Inflammatory macrophage (primary cell): ENCODE results near the gene PDZD4.

Experiments
- DNase-seq, 2 donors: peaks; one replicate each; pipeline ENCODE4 v3.0.0-alpha.2; 2020 to 2022

PDZD4 gene

DNA sequence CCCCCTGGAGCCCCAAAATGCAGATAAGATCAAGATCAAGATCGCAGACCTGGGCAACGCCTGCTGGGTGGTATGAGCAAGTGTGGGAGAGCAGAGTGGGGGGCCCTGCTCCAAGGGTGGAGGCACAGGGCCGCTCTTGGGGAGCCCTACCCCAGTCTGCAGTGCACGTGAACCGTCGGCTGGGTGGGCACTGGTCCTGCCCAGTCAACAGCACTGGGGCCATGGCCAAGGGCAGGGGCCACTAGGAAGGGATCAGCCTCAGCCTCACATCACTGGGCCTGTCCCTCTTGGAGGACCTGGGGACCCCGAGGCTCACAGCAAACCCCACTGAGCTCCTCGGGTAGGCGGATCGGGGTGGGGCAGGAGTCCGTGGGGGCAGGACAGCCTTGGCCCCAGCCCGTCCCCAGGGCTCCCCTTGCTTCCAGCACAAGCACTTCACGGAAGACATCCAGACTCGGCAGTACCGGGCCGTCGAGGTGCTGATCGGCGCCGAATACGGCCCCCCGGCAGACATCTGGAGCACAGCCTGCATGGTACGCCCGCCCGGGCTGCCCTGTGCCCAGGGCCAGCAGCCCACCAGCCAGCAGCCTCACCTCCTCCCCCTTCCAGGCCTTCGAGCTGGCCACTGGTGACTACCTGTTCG, 45.9 kb downstream of the PDZD4 start:
- no peak for DNase-seq

DNA sequence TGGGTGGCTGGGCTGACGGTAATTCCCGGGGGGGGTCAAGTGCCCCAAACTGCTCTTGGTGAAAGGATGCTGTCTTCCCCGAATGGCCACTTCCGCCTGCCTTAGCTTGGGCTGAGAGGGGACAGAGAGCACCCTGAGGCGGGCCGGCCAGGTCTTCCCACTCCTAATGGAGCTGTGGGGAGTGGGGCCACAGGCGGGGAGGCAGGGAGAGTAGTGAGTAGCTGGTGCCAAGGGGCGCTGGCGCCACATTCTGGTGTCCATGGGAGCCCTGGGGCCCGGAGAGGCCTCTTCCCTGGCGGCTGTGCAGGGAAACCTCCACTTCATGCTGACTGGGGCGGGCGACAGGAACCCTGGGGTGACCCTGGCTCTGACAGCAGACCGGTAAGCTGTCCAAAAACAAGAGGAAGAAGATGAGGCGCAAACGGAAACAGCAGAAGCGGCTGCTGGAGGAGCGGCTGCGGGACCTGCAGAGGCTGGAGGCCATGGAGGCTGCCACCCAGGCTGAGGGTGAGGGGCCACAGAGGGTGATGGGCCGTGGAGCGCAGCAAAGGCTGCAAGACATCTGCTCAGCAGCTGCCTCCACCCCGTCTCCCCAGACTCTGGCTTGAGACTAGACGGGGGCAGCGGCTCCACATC, 46.8 kb downstream of the PDZD4 start:
- no peak for DNase-seq

DNA sequence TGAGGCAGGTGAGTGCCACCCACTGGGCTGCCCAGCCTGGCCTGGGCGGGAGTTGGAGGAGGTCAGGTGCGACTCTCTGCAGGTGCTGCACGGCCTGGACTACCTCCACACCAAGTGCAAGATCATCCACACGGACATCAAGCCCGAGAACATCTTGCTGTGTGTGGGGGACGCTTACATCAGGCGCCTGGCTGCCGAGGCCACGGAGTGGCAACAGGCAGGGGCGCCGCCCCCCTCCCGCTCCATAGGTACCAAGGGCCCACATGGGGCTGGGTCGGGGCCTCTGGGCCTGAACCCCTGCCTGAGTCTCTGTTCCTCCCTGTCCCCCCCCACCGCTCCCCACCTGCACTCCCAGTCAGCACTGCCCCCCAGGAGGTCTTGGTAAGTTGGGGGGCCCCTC, 47.5 kb downstream of the PDZD4 start:
- no peak for DNase-seq

DNA sequence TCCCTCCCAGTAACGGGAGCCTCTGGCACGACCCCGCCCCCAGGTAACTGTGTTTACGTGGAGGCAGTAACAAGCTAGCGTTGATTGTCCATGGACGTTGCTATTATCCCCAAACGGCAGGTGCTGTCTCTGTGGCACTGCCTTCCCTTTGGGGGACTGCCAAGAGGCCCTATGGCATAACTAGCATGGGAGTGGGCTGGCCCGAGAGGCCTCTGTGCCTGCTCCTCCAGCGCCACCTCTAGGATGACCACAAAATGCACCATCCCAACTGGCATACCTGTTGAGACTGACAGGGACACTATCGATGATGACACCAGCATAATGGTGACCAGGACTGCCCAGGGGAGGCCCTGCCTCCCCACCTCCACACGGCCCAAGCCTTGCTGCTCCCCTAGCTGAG, 48.0 kb downstream of the PDZD4 start:
- no peak for DNase-seq

DNA sequence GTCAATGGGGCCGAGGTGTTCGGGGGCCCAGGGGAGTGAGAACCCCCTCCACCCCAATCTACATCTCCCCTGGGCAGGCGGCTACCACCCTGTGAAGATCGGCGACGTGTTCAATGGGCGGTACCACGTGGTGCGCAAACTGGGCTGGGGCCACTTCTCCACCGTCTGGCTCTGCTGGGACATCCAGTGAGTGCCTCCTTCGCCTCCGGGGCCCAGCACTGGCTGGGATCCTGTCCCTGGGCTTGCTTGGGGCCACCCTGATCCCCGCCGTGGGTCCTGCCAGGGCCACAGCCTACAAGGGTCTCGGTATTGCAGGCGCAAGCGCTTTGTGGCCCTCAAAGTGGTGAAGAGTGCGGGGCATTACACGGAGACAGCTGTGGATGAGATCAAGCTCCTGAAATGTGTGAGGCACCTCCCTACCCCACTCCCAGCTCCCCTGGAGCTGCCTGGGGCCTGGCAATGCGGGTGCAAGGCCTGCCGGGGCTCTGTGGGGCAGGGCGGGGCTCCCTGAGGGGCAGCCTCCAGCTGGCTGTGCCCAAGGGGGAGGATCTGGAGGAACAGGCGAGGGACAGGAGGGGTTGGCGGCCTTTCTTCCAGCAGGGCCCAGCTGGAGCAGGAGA, 48.8 kb downstream of the PDZD4 start:
- DNase-seq, result no peak

DNA sequence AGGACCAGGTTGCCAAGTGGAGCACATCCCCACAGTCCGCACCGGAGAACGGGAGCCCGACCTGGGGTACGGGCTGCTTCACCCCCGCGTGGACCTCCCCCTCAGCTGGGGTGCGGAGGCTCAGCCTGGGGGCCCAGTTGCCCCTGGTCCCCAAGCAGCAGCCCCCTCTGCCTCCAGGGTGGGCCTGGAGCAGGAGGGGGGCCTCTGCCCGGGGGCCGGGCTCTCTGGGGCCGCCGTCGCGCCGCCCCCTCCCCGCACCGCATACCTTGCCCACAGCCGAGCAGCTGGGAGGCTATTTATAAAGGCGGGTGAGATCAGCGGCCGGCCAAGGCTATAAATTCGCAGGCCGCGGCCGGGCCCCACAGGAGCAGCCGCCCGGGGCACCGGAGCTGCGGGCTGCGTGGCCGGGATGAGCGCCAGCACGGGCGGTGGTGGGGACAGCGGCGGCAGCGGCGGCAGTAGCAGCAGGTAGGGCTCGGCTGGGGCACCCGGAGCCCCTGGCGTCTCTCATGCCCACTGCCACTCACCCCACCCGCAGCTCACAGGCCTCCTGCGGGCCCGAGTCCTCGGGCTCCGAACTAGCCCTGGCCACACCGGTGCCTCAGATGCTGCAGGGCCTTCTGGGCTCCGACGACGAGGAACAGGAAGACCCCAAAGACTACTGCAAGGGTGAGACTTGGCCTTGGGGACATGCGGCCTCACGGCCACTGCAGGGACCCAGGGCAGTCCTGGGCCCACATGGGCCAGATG, 49.5 kb downstream of the PDZD4 start, which contains the start of gene SRPK3:
SRPK3 (plus strand) TSS at position 364 of the 750 bp plus-strand sequence; CDS start at position 410, 46 bp downstream.
- no peak for DNase-seq

DNA sequence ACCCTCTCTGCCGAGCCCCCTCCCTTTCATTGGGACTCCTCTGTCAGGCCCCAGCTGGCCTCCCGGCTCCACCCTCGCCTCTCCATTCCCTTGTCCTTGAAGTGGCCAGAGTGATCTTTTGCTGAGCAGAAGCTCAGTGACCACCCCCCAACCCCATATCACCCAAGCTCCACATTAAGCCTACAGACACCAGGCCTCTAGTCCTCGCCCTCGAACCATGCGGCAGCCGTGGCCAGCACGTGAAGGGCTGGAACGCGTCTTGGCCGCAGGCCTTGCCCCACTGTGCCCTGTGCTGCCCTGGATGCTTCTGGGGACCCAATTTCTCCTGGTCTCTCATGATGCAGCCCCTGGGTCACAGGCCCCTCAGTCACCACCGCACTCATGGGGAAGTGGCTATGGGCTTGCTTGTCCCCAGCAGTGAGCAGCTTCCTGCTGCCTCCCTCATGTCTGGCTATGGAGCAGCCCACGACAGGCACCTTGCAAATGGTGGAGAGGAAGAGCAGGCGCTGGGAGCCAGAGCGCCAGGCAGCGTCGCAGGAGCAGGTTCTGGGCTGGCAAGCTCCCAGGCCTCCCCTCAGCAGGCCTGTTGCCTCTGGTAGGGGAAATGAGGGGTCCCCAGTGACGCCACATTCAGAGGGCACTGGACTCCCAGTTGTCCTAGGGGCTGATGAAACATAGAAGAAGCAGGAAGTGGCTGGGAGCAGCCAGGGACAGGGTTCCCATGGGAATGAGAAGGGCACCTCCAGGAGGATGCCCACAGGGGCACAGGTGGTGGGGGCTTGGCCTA, 50.3 kb downstream of the PDZD4 start:
- peak in 1 of 2 donors; percentile 43 for DNase-seq

DNA sequence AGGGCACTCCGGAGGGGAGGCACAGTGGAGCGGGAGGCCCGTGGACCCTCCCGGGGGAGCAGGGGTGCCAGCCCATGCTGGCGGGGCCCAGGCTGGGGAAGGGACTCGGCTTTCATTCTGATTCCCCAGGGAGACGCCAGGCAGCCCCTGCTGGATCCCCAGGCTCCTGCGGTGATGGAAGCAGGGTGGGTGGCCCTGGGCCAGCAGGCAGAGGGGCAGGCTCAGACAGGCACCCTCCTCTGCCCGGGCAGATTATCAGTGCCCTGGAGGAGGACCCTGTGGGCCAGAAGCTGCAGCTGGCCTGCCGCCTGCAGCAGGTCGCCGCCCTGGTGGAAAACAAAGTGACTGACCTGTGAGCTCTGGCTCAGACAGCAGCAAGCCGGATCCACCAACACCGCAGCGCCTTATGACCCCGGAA, 51.7 kb downstream of the PDZD4 start:
- no peak for DNase-seq

DNA sequence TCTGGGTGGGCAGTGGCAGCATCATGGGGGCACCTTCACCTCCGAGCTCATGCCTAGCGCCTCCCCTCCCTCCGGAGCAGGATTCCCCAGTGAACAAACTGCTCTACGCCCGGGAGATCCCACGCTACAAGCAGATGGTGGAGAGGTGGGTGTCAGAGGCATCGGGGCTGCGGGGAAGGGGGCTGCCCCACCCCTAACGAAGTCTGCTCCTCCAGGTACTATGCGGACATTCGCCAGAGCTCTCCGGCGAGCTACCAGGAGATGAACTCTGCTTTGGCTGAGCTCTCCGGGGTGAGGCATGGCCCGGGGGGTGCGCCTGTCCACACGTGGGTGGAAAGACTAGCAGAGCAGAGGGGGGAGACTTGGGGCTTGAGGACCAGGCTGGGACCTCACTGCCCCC, 52.2 kb downstream of the PDZD4 start:
- no peak for DNase-seq

DNA sequence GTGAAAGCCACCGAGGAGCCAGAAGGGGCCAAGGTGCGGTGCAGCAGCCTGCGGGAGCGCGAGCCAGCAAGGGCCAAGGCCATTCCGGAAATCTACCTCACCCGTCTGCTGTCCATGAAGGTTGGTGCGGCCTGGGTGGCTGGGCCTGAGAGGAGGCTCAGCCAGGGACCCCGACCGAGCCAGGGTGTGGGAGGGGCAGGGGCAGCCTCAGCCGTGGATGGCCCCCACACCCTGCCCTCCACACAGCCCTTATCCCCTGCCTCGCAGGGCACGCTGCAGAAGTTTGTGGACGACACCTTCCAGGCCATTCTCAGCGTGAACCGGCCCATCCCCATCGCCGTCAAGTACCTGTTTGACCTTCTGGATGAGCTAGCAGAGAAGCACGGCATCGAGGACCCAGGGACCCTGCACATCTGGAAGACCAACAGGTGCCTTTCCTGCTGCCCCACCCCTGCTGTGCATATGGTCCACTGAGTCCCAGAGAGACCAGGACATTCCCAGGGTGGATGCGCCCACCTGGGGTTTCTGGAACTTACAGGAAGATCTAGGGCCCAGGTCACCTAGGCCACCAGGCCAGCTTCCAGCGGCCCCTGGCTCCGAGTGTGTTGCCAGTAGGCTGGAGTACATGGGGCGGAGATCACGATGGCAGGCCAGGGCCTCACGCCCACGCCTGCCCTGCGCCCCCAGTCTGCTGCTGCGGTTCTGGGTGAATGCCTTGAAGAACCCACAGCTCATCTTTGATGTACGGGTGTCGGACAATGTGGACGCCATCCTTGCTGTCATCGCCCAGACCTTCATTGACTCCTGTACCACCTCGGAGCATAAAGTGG, 52.9 kb downstream of the PDZD4 start:
- DNase-seq, result no peak

DNA sequence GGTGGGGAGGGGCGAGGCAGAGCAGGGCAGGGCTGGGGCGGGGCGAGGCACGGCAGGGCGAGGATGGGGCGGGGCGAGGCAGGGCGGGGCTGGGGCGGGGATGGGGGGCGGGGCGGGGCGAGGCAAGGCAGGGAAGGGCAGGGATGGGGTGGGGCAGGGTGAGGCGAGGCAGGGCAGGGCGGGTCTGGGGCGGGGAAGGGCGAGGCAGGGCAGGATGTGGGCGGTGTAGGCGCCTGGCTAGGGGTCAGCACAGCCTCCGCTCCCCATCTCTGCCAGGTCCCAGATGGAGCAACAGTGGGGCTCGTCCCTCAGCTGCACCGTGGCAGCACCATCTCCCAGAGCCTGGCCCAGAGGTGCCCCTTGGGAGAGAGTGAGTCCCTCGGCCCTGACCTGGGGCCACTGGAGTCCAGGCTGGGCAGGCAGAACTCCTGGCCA, 53.7 kb downstream of the PDZD4 start:
- DNase-seq, result no peak

DNA sequence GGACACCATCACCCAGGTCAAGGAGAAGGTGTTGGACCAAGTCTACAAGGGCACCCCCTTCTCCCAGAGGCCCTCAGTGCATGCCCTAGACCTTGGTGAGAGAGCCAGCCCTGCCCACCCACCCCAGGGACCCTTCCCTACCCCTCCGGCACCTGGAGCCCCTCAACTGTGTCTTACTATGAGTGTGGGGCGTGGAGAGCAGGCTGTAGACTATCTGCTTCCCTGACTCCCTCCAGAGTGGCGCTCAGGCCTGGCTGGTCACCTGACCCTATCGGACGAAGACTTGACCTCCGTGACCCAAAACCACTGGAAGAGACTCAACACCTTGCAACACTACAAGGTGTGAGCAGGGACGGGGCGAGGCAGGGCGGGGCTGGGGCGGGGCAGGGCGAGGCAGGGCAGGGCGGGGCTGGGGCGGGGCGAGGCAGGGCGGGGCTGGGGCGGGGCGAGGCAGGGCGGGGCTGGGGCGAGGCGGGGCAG, 54.2 kb downstream of the PDZD4 start:
- DNase-seq, result no peak

DNA sequence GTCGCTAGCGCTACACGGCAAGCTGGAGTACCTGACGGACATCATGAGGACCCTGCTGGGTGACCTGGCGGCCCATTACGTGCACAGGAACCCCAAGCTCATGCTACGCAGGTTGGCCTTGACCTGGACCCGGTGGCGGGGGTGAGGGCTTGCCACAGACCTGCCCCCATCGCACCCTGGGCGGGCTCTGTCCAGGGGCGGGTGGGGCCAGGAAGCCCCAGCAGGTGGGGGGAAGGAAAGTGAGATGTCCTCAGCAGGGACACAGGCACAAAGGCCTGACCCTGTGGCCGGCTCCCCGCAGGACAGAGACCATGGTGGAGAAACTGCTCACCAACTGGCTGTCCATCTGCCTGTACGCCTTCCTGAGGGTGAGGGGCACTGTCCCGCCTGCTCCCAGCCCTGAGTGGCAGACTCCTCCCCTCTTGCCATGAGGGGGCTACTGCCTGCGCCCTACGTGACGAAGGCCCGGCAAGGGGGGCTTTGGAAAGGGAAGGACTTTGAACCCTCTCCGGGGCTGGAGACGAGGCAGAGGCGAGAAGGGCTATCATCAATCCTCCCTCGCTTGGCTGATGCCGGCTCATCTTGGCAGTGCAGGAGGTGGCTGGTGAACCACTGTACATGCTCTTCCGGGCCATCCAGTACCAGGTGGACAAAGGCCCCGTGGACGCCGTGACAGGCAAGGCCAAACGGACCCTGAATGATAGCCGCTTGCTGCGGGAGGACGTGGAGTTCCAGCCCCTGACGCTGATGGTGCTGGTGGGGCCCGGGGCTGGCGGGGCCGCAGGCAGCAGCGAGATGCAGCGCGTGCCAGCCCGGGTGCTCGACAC, 54.8 kb downstream of the PDZD4 start:
- DNase-seq, result no peak

DNA sequence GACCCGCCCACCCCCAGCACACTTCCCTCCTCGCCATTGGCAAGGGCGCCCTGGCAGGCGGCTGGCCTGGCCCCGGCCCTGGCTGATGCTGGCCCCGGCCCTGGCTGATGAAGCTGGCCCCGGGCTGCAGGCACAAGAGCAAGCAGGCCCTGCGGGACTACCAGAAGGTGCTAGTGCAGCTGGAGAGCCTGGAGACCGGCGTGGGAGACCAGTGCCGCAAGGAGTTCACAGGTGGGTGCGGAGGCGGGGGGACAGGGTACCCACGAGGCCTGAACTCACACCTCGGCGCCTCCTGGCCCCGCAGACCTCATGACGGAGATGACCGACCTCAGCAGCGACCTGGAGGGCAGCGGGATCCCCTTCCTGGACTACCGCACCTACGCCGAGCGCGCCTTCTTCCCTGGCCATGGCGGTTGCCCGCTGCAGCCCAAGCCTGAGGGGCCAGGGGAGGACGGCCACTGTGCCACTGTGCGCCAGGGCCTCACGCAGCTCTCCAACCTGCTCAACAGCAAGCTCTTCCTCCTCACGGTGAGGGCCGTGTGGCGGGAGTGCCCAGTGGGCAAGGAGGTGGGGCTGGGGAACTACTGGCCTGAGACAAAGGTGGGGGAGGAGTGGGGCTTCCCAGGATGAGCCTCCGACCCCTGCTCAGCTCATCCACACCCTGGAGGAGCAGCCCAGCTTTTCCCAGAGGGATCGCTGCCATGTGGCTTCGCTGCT, 55.6 kb downstream of the PDZD4 start:
- no peak for DNase-seq

DNA sequence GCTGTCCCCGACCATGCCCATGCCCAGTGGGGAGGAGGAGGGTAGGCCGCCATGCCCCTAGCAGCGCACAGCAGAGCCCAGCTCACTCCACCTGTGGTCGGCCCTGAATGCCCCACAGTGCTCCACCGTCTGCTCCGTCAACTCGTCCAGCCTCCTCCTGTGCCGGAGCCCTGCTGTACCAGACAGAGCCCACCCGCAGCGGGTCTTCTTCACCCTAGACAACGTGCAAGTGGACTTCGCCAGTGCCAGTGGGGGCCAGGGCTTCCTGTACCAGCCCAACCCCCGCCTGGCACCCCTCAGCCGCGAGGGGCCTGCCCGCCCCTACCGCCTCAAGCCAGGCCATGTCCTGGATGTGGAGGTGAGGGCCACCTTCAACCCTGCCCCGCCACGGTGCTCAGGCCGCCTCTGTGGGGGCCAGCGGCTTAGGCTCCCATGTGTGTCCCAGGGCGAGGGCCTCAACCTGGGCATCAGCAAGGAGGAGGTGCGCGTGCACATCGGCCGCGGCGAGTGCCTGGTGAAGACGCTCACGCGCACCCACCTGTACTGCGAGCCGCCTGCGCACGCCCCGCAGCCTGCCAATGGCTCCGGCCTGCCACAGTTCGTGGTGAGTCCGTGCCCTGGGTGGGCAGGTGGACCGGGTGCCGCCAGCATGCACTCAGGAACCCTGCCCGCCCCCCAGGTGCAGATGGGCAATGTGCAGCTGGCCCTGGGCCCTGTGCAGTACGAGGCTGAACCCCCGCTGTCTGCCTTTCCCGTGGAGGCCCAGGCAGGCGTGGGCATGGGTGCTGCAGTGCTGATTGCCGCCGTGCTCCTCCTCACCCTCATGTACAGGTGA, 56.4 kb downstream of the PDZD4 start:
- no peak for DNase-seq

DNA sequence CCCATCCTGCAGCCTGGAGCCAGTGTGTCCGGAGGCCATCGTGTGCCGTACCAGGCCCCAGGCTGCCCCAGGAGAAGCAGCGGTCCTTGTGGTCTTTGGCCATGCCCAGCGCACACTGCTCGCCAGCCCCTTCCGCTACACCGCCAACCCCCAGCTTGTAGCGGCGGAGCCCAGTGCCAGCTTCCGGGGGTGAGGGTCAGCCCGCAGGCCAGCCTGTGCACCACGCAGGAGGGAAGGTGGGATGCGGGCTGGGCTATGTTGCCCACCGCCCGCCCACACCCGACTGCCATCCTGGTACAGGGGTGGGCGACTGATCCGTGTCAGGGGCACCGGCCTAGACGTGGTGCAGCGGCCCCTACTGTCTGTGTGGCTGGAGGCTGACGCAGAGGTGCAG, 57.1 kb downstream of the PDZD4 start:
- DNase-seq, result no peak

DNA sequence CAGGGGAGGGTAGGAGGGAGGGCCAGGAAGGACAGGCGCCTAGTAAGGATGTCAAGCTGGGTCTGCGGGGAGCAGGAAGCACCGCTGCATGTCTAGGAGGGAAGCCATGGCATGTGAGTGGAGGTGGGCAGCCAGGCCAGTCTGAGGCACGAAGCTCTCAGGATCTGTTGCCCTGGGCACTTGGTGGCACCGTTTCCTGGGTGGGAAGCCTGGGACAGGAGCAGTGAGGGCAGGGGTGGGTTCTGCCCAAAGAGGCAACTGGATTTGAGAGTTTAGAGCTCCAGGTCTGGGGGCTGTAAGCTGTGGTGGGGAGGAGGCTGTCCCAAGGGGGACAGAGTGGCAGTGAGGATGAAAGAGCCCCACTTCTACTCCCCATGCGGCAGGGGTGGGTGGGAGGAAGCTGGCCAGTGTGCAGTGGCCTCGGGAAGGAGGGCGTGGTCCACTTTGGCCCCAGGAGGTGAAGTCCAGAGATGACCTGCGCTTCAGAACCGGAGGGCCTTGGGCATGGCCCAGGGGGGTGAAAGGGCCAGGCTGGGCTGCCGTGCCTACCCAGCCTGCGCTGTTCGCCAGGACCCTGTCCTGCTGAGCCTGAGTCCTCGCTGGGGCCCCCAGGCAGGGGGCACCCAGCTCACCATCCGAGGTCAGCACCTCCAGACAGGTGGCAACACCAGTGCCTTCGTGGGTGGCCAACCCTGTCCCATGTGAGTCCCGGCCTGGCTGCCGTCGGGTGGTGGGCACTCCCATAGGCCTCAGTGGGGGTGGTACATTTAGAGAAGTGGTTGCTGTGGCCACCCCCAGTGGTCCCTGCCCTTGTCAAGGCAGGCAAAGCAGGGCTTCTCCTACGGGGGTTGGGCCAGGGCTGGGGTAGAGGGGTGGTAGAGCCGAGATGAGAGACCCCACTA, 57.8 kb downstream of the PDZD4 start:
- DNase-seq, result no peak
